Astrocyte (in vitro differentiated cells and primary cell): Measurements from ENCODE around the gene SDC4.

Experiments used
- CTCF ChIP-seq: IDR thresholded peaks from 2 replicates; pipeline ENCODE4 v1.5.1; 2011; ENCODE audit warnings: low read depth, mild to moderate bottlenecking, inconsistent platforms, low read length, moderate library complexity; ENCODE audit not compliant: insufficient read depth
- EZH2 ChIP-seq: IDR thresholded peaks from 2 replicates; pipeline ENCODE4 v1.6.1; 2012; ENCODE audit warnings: mild to moderate bottlenecking, low read length, inconsistent platforms; ENCODE audit not compliant: insufficient read depth

GRCh38 chr20:45317826-45318225 lies 30.4 kb downstream of the SDC4 start:
- TF ChIP-seq CTCF (no peak), EZH2 (peak; percentile 10)
